Astrocyte of the cerebellum (primary cell): ENCODE measurements around the gene FTO.

ENCODE experiments used
- DNase-seq: peaks from one replicate; pipeline ENCODE4 v3.0.0-alpha.2; 2011; ENCODE audit warnings: low read depth
- H3K4me3 ChIP-seq: 2 replicates; pipeline ENCODE4 v1.5.1; 2011; ENCODE audit warnings: mild to moderate bottlenecking, low read depth, low read length, moderate library complexity
- CTCF ChIP-seq: IDR thresholded peaks from 2 replicates; pipeline ENCODE4 v1.5.1; 2012; ENCODE audit warnings: low read length, low read depth, moderate library complexity, mild to moderate bottlenecking; ENCODE audit errors: missing control alignments
- in situ Hi-C: cut with HindIII; loops from 2 replicates; pipeline ENCODE4 v1.10.0; 2017; ENCODE audit warnings: low sequenced_read_pairs

The FTO gene

GRCh38 chr16:53773150-53773846 is 69.3 kb downstream of the FTO start:
- peak; percentile 83 for DNase-seq
- peak; percentile 72 for TF ChIP-seq CTCF
- no peak overlapping the region for H3K4me3 ChIP-seq
- in situ Hi-C loops: loop anchor here (10.0 kb wide), 2 partner anchors 512 to 1162 kb away; partner anchors contain the start of genes IRX3 and IRX5

- in situ Hi-C loops: loop anchor here (10.0 kb wide), 2 partner anchors 511 to 1161 kb away; partner anchors contain the start of genes IRX3 and IRX5
- no peak for TF ChIP-seq CTCF
- DNase-seq: no peak
- no peak overlapping the region for H3K4me3 ChIP-seq
Observed at GRCh38 chr16:53773881-53774280, 69.9 kb downstream of the FTO start.

- in situ Hi-C loops: loop anchor here (10.0 kb wide), 2 partner anchors 510 to 1160 kb away; partner anchors contain the start of genes IRX3 and IRX5
- DNase-seq: no peak
- no peak for TF ChIP-seq CTCF
- H3K4me3 ChIP-seq: no peak overlapping the region
Observed at GRCh38 chr16:53775106-53775820, 71.3 kb downstream of the FTO start.

GRCh38 chr16:53775821-53776431 is 72.0 kb downstream of the FTO start:
- peak; percentile 79 for DNase-seq
- TF ChIP-seq CTCF: no peak
- no peak overlapping the region for H3K4me3 ChIP-seq
- in situ Hi-C loops: loop anchor here (10.0 kb wide), 2 partner anchors 509 to 1159 kb away; partner anchors contain the start of genes IRX3 and IRX5

GRCh38 chr16:53779186-53779585 is 75.2 kb downstream of the FTO start:
- DNase-seq: no peak
- no peak overlapping the region for H3K4me3 ChIP-seq
- in situ Hi-C loops: loop anchor here (10.0 kb wide), 2 partner anchors 506 to 1156 kb away; partner anchors contain the start of genes IRX3 and IRX5
- TF ChIP-seq CTCF: no peak

GRCh38 chr16:53780051-53780450 is 76.1 kb downstream of the FTO start:
- no peak for DNase-seq
- no peak for TF ChIP-seq CTCF
- in situ Hi-C loops: no loop called here
- no peak overlapping the region for H3K4me3 ChIP-seq
